Neural progenitor cell (in vitro differentiated cells): Measurements from ENCODE around the gene TPSAB1. TPM values are rescaled to one million over a fixed set of nuclear protein-coding genes. Genes with fewer than 3 reads are reported as not detected.

Experiments used
- DNase-seq: peaks from one replicate; pipeline ENCODE4 v3.0.0-alpha.2; 2016; ENCODE audit warnings: low spot score
- H2AFZ ChIP-seq: fragments of 200-600 bp; sonication (generic); replicated peaks from 2 replicates; pipeline ENCODE4 v1.6.1; 2016; ENCODE audit warnings: antibody characterized with exemption
- H3F3A ChIP-seq: fragments of 200-600 bp; sonication (generic); 2 replicates; pipeline ENCODE4 v1.6.1; 2016; ENCODE audit warnings: antibody characterized with exemption, low read depth
- H3K27ac ChIP-seq: fragments of 200-600 bp; sonication (generic); 2 replicates; pipeline ENCODE4 v1.5.1; 2016; ENCODE audit warnings: mild to moderate bottlenecking
- H3K27me3 ChIP-seq: fragments of 200-600 bp; sonication (generic); 2 replicates; pipeline ENCODE4 v1.6.1; 2016; ENCODE audit warnings: mild to moderate bottlenecking, moderate library complexity
- H3K36me3 ChIP-seq: fragments of 200-600 bp; sonication (generic); 2 replicates; pipeline ENCODE4 v1.5.1; 2016
- H3K4me1 ChIP-seq: fragments of 200-600 bp; sonication (generic); 2 replicates; pipeline ENCODE4 v1.6.1; 2016; ENCODE audit warnings: mixed run types
- H3K4me2 ChIP-seq: fragments of 200-600 bp; sonication (generic); 2 replicates; pipeline ENCODE4 v1.6.1; 2016
- H3K4me3 ChIP-seq: fragments of 200-600 bp; sonication (generic); 2 replicates; pipeline ENCODE4 v1.5.1; 2016
- H3K79me2 ChIP-seq: fragments of 200-600 bp; sonication (generic); 2 replicates; pipeline ENCODE4 v1.6.1; 2016; ENCODE audit warnings: low read depth
- H3K9ac ChIP-seq: fragments of 200-600 bp; sonication (generic); 2 replicates; pipeline ENCODE4 v1.6.1; 2016
- H3K9me3 ChIP-seq: fragments of 200-600 bp; sonication (generic); 2 replicates; pipeline ENCODE4 v1.5.1; 2016; ENCODE audit warnings: low read depth
- H4K20me1 ChIP-seq: fragments of 200-600 bp; sonication (generic); 2 replicates; pipeline ENCODE4 v1.6.1; 2016; ENCODE audit warnings: low read depth
- H3K27ac Mint-ChIP-seq: 3 replicates; pipeline ENCODE4 v1.8.0; 2021; ENCODE audit warnings: mixed read lengths
- H3K27me3 Mint-ChIP-seq: 2 replicates; pipeline ENCODE4 v1.8.0; 2022; ENCODE audit warnings: low read depth, mild to moderate bottlenecking, inconsistent platforms, moderate library complexity, mixed read lengths; ENCODE audit not compliant: insufficient read depth
- H3K36me3 Mint-ChIP-seq: 3 replicates; pipeline ENCODE4 v1.8.0; 2021; ENCODE audit warnings: mixed read lengths
- H3K4me1 Mint-ChIP-seq: 3 replicates; pipeline ENCODE4 v1.8.0; 2021; ENCODE audit warnings: mixed read lengths
- H3K4me3 Mint-ChIP-seq: 3 replicates; pipeline ENCODE4 v1.8.0; 2021; ENCODE audit warnings: mild to moderate bottlenecking, moderate library complexity, mixed read lengths
- H3K9me3 Mint-ChIP-seq: 3 replicates; pipeline ENCODE4 v1.8.0; 2020; ENCODE audit warnings: mixed read lengths
- EZH2 ChIP-seq: fragments of 200-600 bp; sonication (generic); IDR thresholded peaks from 2 replicates; pipeline ENCODE4 v1.6.1; 2017; ENCODE audit warnings: antibody characterized with exemption, mild to moderate bottlenecking, moderate library complexity
- EZH2phosphoT487 ChIP-seq: fragments of 200-600 bp; sonication (generic); IDR thresholded peaks from 2 replicates; pipeline ENCODE4 v1.6.1; 2017; ENCODE audit warnings: antibody characterized with exemption
- total RNA-seq: library from RNA; depleted of rRNA; stranded (reverse); fragments of >200 nt; gene quantifications from 2 replicates; pipeline ENCODE4 v1.2.3, GENCODE V29; 2015; ENCODE audit warnings: low replicate concordance
- TF ChIP-seq, protein P1 (sequence below): fragments of 200-600 bp; sonication (generic); IDR thresholded peaks from 2 replicates; pipeline ENCODE4 v1.5.1; 2017; ENCODE audit warnings: antibody characterized with exemption, mild to moderate bottlenecking

TPSAB1 gene
- total RNA-seq, 1 donor from 2014 or later, result not detected

GRCh38 chr16:1283296-1283695 lies 42.8 kb downstream of the TPSAB1 start:
- H3K9me3 Mint-ChIP-seq, result no peaks in the 10 kb centered on the region
- no peaks in the 10 kb centered on the region for H3K9me3 ChIP-seq
- H3K27me3 ChIP-seq, result peaks cover 21% of the 10 kb centered on the region
- H3K79me2 ChIP-seq, result no peaks in the 10 kb centered on the region
- peaks cover 5% of the 10 kb centered on the region for H3F3A ChIP-seq
- H2AFZ ChIP-seq, result no peak overlapping the region
- H3K4me1 Mint-ChIP-seq, result peaks cover 10% of the 10 kb centered on the region
- no peaks in the 10 kb centered on the region for H3K36me3 Mint-ChIP-seq
- no peak for DNase-seq
- no peak overlapping the region for H3K4me3 ChIP-seq
- H3K36me3 ChIP-seq, result no peaks in the 10 kb centered on the region
- H3K27ac Mint-ChIP-seq, result no peak overlapping the region
- H3K4me1 ChIP-seq, result peaks cover 6% of the 10 kb centered on the region
- no peak overlapping the region for H3K27ac ChIP-seq
- no peak overlapping the region for H3K4me3 Mint-ChIP-seq
- no peaks in the 10 kb centered on the region for H4K20me1 ChIP-seq
- no peak overlapping the region for H3K9ac ChIP-seq
- H3K4me2 ChIP-seq, result no peak overlapping the region
- TF ChIP-seq EZH2phosphoT487 (no peak), EZH2 (no peak)
- TF ChIP-seq, protein P1, sequence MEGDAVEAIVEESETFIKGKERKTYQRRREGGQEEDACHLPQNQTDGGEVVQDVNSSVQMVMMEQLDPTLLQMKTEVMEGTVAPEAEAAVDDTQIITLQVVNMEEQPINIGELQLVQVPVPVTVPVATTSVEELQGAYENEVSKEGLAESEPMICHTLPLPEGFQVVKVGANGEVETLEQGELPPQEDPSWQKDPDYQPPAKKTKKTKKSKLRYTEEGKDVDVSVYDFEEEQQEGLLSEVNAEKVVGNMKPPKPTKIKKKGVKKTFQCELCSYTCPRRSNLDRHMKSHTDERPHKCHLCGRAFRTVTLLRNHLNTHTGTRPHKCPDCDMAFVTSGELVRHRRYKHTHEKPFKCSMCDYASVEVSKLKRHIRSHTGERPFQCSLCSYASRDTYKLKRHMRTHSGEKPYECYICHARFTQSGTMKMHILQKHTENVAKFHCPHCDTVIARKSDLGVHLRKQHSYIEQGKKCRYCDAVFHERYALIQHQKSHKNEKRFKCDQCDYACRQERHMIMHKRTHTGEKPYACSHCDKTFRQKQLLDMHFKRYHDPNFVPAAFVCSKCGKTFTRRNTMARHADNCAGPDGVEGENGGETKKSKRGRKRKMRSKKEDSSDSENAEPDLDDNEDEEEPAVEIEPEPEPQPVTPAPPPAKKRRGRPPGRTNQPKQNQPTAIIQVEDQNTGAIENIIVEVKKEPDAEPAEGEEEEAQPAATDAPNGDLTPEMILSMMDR, result no peak
- H3K27me3 Mint-ChIP-seq, result peaks cover 10% of the 10 kb centered on the region

DNA sequence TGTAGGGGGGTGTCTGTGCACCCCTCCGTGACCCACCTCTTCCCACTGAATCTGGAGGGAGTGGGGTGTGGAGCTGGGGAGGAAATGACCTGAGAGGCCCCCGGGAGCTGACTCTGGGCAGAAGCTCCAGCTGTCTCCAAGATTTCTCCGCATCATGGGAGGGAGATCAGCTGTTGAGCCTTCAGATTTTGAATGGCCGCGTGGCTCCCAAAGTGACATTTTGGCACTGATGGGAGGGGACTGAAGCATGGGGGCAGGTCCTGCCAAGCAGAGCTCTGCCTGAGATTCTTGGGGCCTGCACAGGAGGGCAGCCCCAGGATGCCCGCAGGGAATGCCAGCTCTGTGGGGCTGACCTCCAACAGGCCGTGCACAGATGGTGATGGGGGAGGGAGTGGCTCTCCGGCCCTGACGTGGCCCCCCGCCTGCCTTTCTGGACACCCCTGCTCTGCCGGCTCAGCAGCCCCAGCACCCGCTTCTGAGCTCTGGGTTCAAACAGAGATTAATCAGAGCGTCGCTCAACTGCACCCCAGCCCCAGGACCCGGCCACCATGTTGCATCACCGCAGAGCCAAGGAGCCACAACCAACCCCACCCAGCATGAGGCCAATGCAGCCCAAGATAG lies 43.6 kb downstream of the TPSAB1 start:
- Mint-ChIP-seq H3K4me3 (no peak overlapping the region), H3K9me3 (no peaks in the 10 kb centered on the region), H3K4me1 (peaks cover 10% of the 10 kb centered on the region), H3K27ac (no peak overlapping the region), H3K27me3 (peaks cover 10% of the 10 kb centered on the region), H3K36me3 (no peaks in the 10 kb centered on the region)
- no peak overlapping the region for H2AFZ ChIP-seq
- no peak overlapping the region for H3K9ac ChIP-seq
- no peak overlapping the region for H3K4me3 ChIP-seq
- H3K9me3 ChIP-seq, result no peaks in the 10 kb centered on the region
- no peaks in the 10 kb centered on the region for H3F3A ChIP-seq
- H4K20me1 ChIP-seq, result no peaks in the 10 kb centered on the region
- H3K36me3 ChIP-seq, result no peaks in the 10 kb centered on the region
- TF ChIP-seq, protein P1, result no peak
- TF ChIP-seq EZH2 (no peak), EZH2phosphoT487 (no peak)
- no peak overlapping the region for H3K4me2 ChIP-seq
- H3K4me1 ChIP-seq, result peaks cover 6% of the 10 kb centered on the region
- H3K79me2 ChIP-seq, result no peaks in the 10 kb centered on the region
- no peak for DNase-seq
- no peak overlapping the region for H3K27ac ChIP-seq
- H3K27me3 ChIP-seq, result peaks cover 29% of the 10 kb centered on the region

GRCh38 chr16:1285669-1286512 lies 45.4 kb downstream of the TPSAB1 start:
- H3K36me3 Mint-ChIP-seq, result no peaks in the 10 kb centered on the region
- no peak overlapping the region for H2AFZ ChIP-seq
- peaks cover 47% of the 10 kb centered on the region for H3K27me3 ChIP-seq
- H3K4me3 Mint-ChIP-seq, result no peak overlapping the region
- TF ChIP-seq, protein P1, result peak; percentile 18
- TF ChIP-seq EZH2, result no peak
- H3K4me1 ChIP-seq, result peaks cover 18% of the 10 kb centered on the region
- no peaks in the 10 kb centered on the region for H3K9me3 ChIP-seq
- H4K20me1 ChIP-seq, result no peaks in the 10 kb centered on the region
- H3K4me1 Mint-ChIP-seq, result peaks cover 17% of the 10 kb centered on the region
- no peak overlapping the region for H3K4me3 ChIP-seq
- peaks cover 4% of the 10 kb centered on the region for H3F3A ChIP-seq
- no peak overlapping the region for H3K4me2 ChIP-seq
- no peak overlapping the region for H3K27ac ChIP-seq
- no peak for DNase-seq
- H3K9me3 Mint-ChIP-seq, result no peaks in the 10 kb centered on the region
- no peak overlapping the region for H3K27ac Mint-ChIP-seq
- H3K79me2 ChIP-seq, result no peaks in the 10 kb centered on the region
- H3K36me3 ChIP-seq, result no peaks in the 10 kb centered on the region
- peaks cover 20% of the 10 kb centered on the region for H3K27me3 Mint-ChIP-seq
- no peak overlapping the region for H3K9ac ChIP-seq
